HepG2 (cell line): ENCODE results near the gene PHF13. TPM values are rescaled to one million over a fixed set of nuclear protein-coding genes. Genes with fewer than 3 reads are reported as not detected.

Source experiments
- DZIP1 ChIP-seq: sonication (generic); formaldehyde crosslinking; IDR thresholded peaks from 2 replicates; pipeline ENCODE4 v1.5.0; 2020; ENCODE audit warnings: mild to moderate bottlenecking, missing genetic modification reagents
- IKZF4 ChIP-seq: sonication (generic); formaldehyde crosslinking; IDR thresholded peaks from 2 replicates; pipeline ENCODE4 v1.5.1; 2020; ENCODE audit warnings: borderline replicate concordance, mild to moderate bottlenecking, low read depth, missing genetic modification reagents; ENCODE audit errors: not compliant biosample characterization
- POLR2AphosphoS2 ChIP-seq: IDR thresholded peaks from 2 replicates; pipeline ENCODE4 v1.6.1; 2011; ENCODE audit warnings: low read depth, low read length, improper control_type of control experiment
- PRDM10 ChIP-seq: sonication (generic); formaldehyde crosslinking; IDR thresholded peaks from 2 replicates; pipeline ENCODE4 v1.4.0; 2020; ENCODE audit warnings: low read depth, missing genetic modification reagents
- RFXANK ChIP-seq: IDR thresholded peaks from 2 replicates; pipeline ENCODE4 v1.6.1; 2016
- ZNF563 ChIP-seq: sonication (generic); formaldehyde crosslinking; IDR thresholded peaks from 2 replicates; pipeline ENCODE4 v1.8.0; 2022; ENCODE audit warnings: mild to moderate bottlenecking, moderate library complexity, missing genetic modification reagents
- ZNF652 ChIP-seq: IDR thresholded peaks from 2 replicates; pipeline ENCODE4 v1.6.1; 2016; ENCODE audit warnings: low read depth, borderline replicate concordance
- ZSCAN5A ChIP-seq: sonication (generic); formaldehyde crosslinking; IDR thresholded peaks from 2 replicates; pipeline ENCODE4 v1.8.0; 2022; ENCODE audit warnings: mild to moderate bottlenecking, missing genetic modification reagents, borderline replicate concordance
- polyA plus RNA-seq, 8 experiments: library from polyadenylated mRNA; depleted of rRNA in 3 of 8; stranded (reverse) in 7 of 8; unstranded in 1 of 8; fragments of >200 nt; fragmentation: Illumina TruSeq in 4 of 8; extraction: Trizol in 4 of 8; gene quantifications; 2 replicates each; pipeline versions ENCODE4 v1.2.1 to v1.2.3, GENCODE V29; 2011 to 2016; ENCODE audit warnings: low read depth in 4 of 8, missing spikeins in 1 of 8, mixed read lengths in 1 of 8; ENCODE audit not compliant: insufficient read depth in 1 of 8
- total RNA-seq, 5 experiments: library from RNA; depleted of rRNA; stranded (reverse); fragments of >200 nt; fragmentation: Illumina TruSeq; extraction: Trizol; gene quantifications; 2 replicates each; pipeline ENCODE4 v1.2.3, GENCODE V29; 2016; ENCODE audit warnings: low read depth in 1 of 5
- TF ChIP-seq, protein P1 (sequence below): sonication (generic); formaldehyde crosslinking; IDR thresholded peaks from 2 replicates; pipeline ENCODE4 v1.4.0; 2020; ENCODE audit warnings: missing genetic modification reagents, borderline replicate concordance
- TF ChIP-seq, protein P2 (sequence below): sonication (generic); formaldehyde crosslinking; IDR thresholded peaks from 2 replicates; pipeline ENCODE4 v1.4.0; 2020; ENCODE audit warnings: missing genetic modification reagents, borderline replicate concordance

The PHF13 gene
- total and polyA plus RNA-seq, 2 of the 13 experiments (the other 11 are each of a cell fraction or from before 2014, with no cell fraction given): 4.7 to 7.4 TPM

DNA sequence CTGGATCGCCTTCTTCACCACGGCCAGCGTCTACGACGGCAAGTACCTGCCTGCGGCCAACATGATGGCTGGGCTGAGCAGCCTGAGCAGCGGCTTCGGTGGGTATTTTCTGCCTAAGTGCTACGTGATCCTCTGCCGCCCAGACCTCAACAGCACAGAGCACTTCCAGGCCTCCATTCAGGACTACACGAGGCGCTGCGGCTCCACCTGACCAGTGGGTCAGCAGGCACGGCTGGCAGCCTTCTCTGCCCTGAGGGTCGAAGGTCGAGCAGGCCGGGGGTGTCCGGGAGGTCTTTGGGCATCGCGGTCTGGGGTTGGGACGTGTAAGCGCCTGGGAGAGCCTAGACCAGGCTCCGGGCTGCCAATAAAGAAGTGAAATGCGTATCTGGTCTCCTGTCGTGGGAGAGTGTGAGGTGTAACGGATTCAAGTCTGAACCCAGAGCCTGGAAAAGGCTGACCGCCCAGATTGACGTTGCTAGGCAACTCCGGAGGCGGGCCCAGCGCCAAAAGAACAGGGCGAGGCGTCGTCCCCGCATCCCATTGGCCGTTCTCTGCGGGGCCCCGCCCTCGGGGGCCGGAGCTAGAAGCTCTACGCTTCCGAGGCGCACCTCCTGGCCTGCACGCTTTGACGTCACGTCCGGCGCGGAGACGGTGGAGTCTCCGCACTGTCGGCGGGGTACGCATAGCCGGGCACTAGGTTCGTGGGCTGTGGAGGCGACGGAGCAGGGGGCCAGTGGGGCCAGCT lies 34.0 kb upstream of the PHF13 start, which contains the start of gene ZBTB48 (continued):
- TF ChIP-seq, protein P1, sequence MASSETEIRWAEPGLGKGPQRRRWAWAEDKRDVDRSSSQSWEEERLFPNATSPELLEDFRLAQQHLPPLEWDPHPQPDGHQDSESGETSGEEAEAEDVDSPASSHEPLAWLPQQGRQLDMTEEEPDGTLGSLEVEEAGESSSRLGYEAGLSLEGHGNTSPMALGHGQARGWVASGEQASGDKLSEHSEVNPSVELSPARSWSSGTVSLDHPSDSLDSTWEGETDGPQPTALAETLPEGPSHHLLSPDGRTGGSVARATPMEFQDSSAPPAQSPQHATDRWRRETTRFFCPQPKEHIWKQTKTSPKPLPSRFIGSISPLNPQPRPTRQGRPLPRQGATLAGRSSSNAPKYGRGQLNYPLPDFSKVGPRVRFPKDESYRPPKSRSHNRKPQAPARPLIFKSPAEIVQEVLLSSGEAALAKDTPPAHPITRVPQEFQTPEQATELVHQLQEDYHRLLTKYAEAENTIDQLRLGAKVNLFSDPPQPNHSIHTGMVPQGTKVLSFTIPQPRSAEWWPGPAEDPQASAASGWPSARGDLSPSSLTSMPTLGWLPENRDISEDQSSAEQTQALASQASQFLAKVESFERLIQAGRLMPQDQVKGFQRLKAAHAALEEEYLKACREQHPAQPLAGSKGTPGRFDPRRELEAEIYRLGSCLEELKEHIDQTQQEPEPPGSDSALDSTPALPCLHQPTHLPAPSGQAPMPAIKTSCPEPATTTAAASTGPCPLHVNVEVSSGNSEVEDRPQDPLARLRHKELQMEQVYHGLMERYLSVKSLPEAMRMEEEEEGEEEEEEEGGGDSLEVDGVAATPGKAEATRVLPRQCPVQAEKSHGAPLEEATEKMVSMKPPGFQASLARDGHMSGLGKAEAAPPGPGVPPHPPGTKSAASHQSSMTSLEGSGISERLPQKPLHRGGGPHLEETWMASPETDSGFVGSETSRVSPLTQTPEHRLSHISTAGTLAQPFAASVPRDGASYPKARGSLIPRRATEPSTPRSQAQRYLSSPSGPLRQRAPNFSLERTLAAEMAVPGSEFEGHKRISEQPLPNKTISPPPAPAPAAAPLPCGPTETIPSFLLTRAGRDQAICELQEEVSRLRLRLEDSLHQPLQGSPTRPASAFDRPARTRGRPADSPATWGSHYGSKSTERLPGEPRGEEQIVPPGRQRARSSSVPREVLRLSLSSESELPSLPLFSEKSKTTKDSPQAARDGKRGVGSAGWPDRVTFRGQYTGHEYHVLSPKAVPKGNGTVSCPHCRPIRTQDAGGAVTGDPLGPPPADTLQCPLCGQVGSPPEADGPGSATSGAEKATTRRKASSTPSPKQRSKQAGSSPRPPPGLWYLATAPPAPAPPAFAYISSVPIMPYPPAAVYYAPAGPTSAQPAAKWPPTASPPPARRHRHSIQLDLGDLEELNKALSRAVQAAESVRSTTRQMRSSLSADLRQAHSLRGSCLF (CRISPR knock-in tag): no peak
- TF ChIP-seq DZIP1 (CRISPR knock-in tag) (no peak), ZNF563 (CRISPR knock-in tag) (peak; percentile 52; the same call in 1 of the 2 replicates), IKZF4 (CRISPR knock-in tag) (peak; percentile 14), PRDM10 (CRISPR knock-in tag) (no peak), ZNF652 (no peak), RFXANK (no peak), POLR2AphosphoS2 (no peak), ZSCAN5A (CRISPR knock-in tag) (no peak)
- TF ChIP-seq, protein P2, sequence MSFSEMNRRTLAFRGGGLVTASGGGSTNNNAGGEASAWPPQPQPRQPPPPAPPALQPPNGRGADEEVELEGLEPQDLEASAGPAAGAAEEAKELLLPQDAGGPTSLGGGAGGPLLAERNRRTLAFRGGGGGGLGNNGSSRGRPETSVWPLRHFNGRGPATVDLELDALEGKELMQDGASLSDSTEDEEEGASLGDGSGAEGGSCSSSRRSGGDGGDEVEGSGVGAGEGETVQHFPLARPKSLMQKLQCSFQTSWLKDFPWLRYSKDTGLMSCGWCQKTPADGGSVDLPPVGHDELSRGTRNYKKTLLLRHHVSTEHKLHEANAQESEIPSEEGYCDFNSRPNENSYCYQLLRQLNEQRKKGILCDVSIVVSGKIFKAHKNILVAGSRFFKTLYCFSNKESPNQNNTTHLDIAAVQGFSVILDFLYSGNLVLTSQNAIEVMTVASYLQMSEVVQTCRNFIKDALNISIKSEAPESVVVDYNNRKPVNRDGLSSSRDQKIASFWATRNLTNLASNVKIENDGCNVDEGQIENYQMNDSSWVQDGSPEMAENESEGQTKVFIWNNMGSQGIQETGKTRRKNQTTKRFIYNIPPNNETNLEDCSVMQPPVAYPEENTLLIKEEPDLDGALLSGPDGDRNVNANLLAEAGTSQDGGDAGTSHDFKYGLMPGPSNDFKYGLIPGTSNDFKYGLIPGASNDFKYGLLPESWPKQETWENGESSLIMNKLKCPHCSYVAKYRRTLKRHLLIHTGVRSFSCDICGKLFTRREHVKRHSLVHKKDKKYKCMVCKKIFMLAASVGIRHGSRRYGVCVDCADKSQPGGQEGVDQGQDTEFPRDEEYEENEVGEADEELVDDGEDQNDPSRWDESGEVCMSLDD: no peak
